OCI-LY3 (cell line): ENCODE data around the gene PLVAP.
"Not testable (repeated sequence)": the region's sequence is repeated elsewhere in the genome, so short reads cannot be mapped to it uniquely, and the experiment has no call there.

Experiments
- H2AFZ ChIP-seq: fragments of 200-600, 300-600 bp; shearing (Covaris generic); 2 replicates; pipeline ENCODE4 v1.6.0; 2014; ENCODE audit warnings: antibody characterized with exemption, low read depth, low read length
- H3K27ac ChIP-seq: fragments of 200-600, 300-600 bp; sonication (generic); 2 replicates; pipeline ENCODE4 v1.5.1; 2014; ENCODE audit warnings: mild to moderate bottlenecking, low read length, moderate library complexity, mixed read lengths
- H3K27me3 ChIP-seq: fragments of 200-600, 300-600 bp; sonication (generic); 2 replicates; pipeline ENCODE4 v1.6.1; 2014; ENCODE audit warnings: low read depth, low read length, mixed read lengths
- H3K36me3 ChIP-seq: fragments of 200-600, 300-600 bp; sonication (generic); replicated peaks from 2 replicates; pipeline ENCODE3; 2014; ENCODE audit warnings: low read depth, low read length, mixed read lengths
- H3K4me1 ChIP-seq: fragments of 300-600, 200-600 bp; sonication (generic); 2 replicates; pipeline ENCODE4 v1.6.1; 2014; ENCODE audit warnings: low read length, mixed read lengths
- H3K4me2 ChIP-seq: fragments of 200-600, 300-600 bp; sonication (generic); 2 replicates; pipeline ENCODE4 v1.6.1; 2014; ENCODE audit warnings: low read length, mixed read lengths
- H3K4me3 ChIP-seq: fragments of 300-600, 200-600 bp; sonication (generic); 2 replicates; pipeline ENCODE4 v1.5.1; 2014; ENCODE audit warnings: antibody characterized with exemption, mild to moderate bottlenecking, low read length, moderate library complexity
- H3K79me2 ChIP-seq: fragments of 300-600, 200-600 bp; shearing (Covaris generic); 2 replicates; pipeline ENCODE4 v1.6.1; 2014; ENCODE audit warnings: mild to moderate bottlenecking, low read length, mixed read lengths
- H3K9ac ChIP-seq: fragments of 300-600, 200-600 bp; shearing (Covaris generic); 2 replicates; pipeline ENCODE4 v1.6.0; 2014; ENCODE audit warnings: mild to moderate bottlenecking, low read length, moderate library complexity
- H3K9me3 ChIP-seq: fragments of 200-600, 300-600 bp; shearing (Covaris generic); 2 replicates; pipeline ENCODE4 v1.6.1; 2014; ENCODE audit warnings: low read length, mixed read lengths; ENCODE audit not compliant: insufficient read depth
- H4K20me1 ChIP-seq: fragments of 200-600, 300-600 bp; sonication (generic); 2 replicates; pipeline ENCODE4 v1.6.1; 2016; ENCODE audit warnings: low read length, mixed read lengths; ENCODE audit not compliant: insufficient read depth
- EZH2phosphoT487 ChIP-seq: fragments of 200-600 bp; shearing (Covaris generic); IDR thresholded peaks from 2 replicates; pipeline ENCODE4 v1.6.1; 2018; ENCODE audit warnings: antibody characterized with exemption, mixed run types, low read depth
- TF ChIP-seq, protein P1 (sequence below): fragments of 200-600, 300-600 bp; sonication (generic); IDR thresholded peaks from 2 replicates; pipeline ENCODE4 v1.5.1; 2014; ENCODE audit warnings: antibody characterized with exemption, low read length, low read depth

The PLVAP gene

DNA sequence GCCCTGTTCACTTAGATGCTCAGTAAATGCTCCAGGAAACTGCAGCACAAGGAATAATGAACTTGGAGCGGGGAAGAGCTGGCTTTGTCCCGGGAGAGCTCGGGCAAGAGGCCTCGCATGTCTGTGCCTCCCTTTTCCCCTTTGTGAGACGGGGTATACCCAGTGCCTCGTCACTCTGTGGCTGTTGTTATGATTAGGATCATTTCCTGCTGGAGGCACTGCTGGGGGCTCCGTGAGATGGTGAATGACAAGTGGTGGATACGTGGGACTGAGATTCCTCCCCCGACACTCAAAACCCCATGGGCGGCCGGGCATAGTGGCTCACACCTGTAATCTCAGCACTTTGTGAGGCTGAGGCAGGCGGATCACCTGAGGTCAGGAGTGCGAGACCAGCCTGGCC is 1.1 kb upstream of the PLVAP start:
- Histone ChIP-seq H3K27me3 (peaks cover 6% of the 10 kb centered on the region; the same call in 1 of the 2 replicates), H3K79me2 (no peaks in the 10 kb centered on the region), H3K4me2 (no peak overlapping the region), H3K4me3 (no peak overlapping the region), H3K27ac (no peak overlapping the region), H3K9ac (no peak overlapping the region), H3K9me3 (0 out of 2 replicates have a peak, but pooled peaks cover 3% of the 10 kb centered on the region), H3K4me1 (peaks cover 9% of the 10 kb centered on the region), H2AFZ (no peak overlapping the region), H3K36me3 (no peaks in the 10 kb centered on the region), H4K20me1 (no peaks in the 10 kb centered on the region)
- no peak for TF ChIP-seq EZH2phosphoT487
- TF ChIP-seq, protein P1, sequence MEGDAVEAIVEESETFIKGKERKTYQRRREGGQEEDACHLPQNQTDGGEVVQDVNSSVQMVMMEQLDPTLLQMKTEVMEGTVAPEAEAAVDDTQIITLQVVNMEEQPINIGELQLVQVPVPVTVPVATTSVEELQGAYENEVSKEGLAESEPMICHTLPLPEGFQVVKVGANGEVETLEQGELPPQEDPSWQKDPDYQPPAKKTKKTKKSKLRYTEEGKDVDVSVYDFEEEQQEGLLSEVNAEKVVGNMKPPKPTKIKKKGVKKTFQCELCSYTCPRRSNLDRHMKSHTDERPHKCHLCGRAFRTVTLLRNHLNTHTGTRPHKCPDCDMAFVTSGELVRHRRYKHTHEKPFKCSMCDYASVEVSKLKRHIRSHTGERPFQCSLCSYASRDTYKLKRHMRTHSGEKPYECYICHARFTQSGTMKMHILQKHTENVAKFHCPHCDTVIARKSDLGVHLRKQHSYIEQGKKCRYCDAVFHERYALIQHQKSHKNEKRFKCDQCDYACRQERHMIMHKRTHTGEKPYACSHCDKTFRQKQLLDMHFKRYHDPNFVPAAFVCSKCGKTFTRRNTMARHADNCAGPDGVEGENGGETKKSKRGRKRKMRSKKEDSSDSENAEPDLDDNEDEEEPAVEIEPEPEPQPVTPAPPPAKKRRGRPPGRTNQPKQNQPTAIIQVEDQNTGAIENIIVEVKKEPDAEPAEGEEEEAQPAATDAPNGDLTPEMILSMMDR: no peak

DNA sequence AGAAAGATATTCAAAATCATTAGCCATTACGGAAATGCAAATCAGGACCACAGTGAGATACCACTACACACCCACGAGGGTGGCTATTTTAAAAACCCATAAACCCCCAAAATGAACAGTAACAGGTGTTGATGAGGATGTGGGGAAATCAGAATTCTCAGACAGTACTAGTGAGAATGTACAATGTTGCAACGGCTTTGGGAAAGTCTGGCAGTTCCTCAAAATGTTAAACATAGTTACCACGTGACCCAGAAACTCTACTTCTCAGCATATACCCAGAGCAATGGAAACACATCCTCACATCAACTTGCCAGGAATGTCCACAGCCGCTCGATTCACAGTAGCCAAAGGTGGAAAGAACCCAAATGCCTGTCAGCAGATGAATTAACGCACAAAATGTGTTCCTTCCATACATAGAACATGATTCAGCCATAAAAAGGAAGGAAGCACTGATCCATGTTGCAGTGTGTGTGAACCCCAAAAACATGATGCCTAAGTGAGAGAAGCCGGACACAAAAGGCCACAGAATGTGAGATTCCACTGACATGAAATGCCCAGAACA is 7.0 kb downstream of the PLVAP start:
- Histone ChIP-seq H3K27me3 (peaks cover 7% of the 10 kb centered on the region; the same call in 1 of the 2 replicates), H3K4me3 (peak overlapping the region; percentile 48), H3K4me1 (peaks cover 11% of the 10 kb centered on the region), H3K9me3 (no peaks in the 10 kb centered on the region), H3K27ac (peak overlapping the region; percentile 61), H2AFZ (peak overlapping the region; percentile 84), H3K36me3 (no peaks in the 10 kb centered on the region), H4K20me1 (no peaks in the 10 kb centered on the region), H3K79me2 (no peaks in the 10 kb centered on the region), H3K9ac (peak overlapping the region; percentile 1; the same call in 1 of the 2 replicates), H3K4me2 (peak overlapping the region; percentile 73)
- TF ChIP-seq EZH2phosphoT487: no peak
- TF ChIP-seq, protein P1: no peak

GRCh38 chr19:17365361-17365760 is 11.8 kb downstream of the PLVAP start:
- no peak overlapping the region for H3K4me3 ChIP-seq
- H3K4me1 ChIP-seq: peaks cover 9% of the 10 kb centered on the region
- peaks cover 8% of the 10 kb centered on the region for H3K27me3 ChIP-seq
- H3K9me3 ChIP-seq: no peaks in the 10 kb centered on the region
- H3K27ac ChIP-seq: no peak overlapping the region
- H3K4me2 ChIP-seq: no peak overlapping the region
- H3K36me3 ChIP-seq: no peaks in the 10 kb centered on the region
- no peak overlapping the region for H2AFZ ChIP-seq
- no peak overlapping the region for H3K9ac ChIP-seq
- H4K20me1 ChIP-seq: no peaks in the 10 kb centered on the region
- TF ChIP-seq, protein P1: no peak
- no peak for TF ChIP-seq EZH2phosphoT487
- no peaks in the 10 kb centered on the region for H3K79me2 ChIP-seq

GRCh38 chr19:17363852-17364605 is 13.1 kb downstream of the PLVAP start:
- not testable (repeated sequence) for H3K27me3 ChIP-seq, H2AFZ ChIP-seq, H3K9me3 ChIP-seq, H3K4me1 ChIP-seq, H3K79me2 ChIP-seq, H3K9ac ChIP-seq, H4K20me1 ChIP-seq, H3K36me3 ChIP-seq, H3K4me2 ChIP-seq, H3K27ac ChIP-seq, H3K4me3 ChIP-seq
